Small intestine (tissue), 7 donors: Measurements from ENCODE around the gene RGP1. TPM values are rescaled to one million over a fixed set of nuclear protein-coding genes. Genes with fewer than 3 reads are reported as not detected.
A peak's percentile ranks its signal among the peaks of the same experiment; 100 is the strongest.

Source experiments
- DNase-seq, 2 donors: peaks; one replicate each; pipeline versions ENCODE4 v3.0.0 to v3.0.0-alpha.2; 2013
- FAIRE-seq: peaks from 2 replicates; lab custom pipeline; 2012; peaks lifted over from hg19 to GRCh38; lab: Jason Lieb, UNC
- H3K27ac ChIP-seq, 3 donors: one replicate each; pipeline ENCODE4 v1.5.1; 2013; ENCODE audit warnings: low read length in 2 of 3, mild to moderate bottlenecking in 2 of 3, control low read depth in 1 of 3, inconsistent platforms in 1 of 3, low read depth in 1 of 3, moderate library complexity in 1 of 3
- H3K27me3 ChIP-seq, 3 donors: one replicate each; pipeline ENCODE4 v1.6.1; 2013; ENCODE audit warnings: low read length in 3 of 3, inconsistent platforms in 1 of 3; ENCODE audit not compliant: control insufficient read depth in 3 of 3, insufficient read depth in 3 of 3
- H3K36me3 ChIP-seq, 3 donors: one replicate each; pipeline ENCODE4 v1.6.1; 2013; ENCODE audit warnings: low read length in 3 of 3, inconsistent platforms in 1 of 3, low read depth in 1 of 3, mild to moderate bottlenecking in 1 of 3, moderate library complexity in 1 of 3; ENCODE audit not compliant: control insufficient read depth in 3 of 3, insufficient read depth in 2 of 3
- H3K4me1 ChIP-seq, 3 donors: one replicate each; pipeline ENCODE4 v1.6.1; 2013; ENCODE audit warnings: low read length in 2 of 3, inconsistent platforms in 1 of 3, low read depth in 1 of 3, mild to moderate bottlenecking in 1 of 3, moderate library complexity in 1 of 3; ENCODE audit not compliant: control insufficient read depth in 3 of 3, insufficient read depth in 2 of 3
- H3K4me3 ChIP-seq, 3 donors: one replicate each; pipeline ENCODE4 v1.5.1; 2013; ENCODE audit warnings: low read length in 3 of 3, control low read depth in 1 of 3, inconsistent platforms in 1 of 3, low read depth in 1 of 3, mild to moderate bottlenecking in 1 of 3, moderate library complexity in 1 of 3
- H3K9me3 ChIP-seq, 2 donors: one replicate each; pipeline ENCODE4 v1.6.1; 2013; ENCODE audit warnings: low read depth in 1 of 2, low read length in 1 of 2; ENCODE audit not compliant: control insufficient read depth in 2 of 2, insufficient read depth in 1 of 2
- WGBS, 3 donors: extraction: QIAGEN DNeasy Blood & Tissue Kit; methylation state at CpG; one replicate each; pipeline ENCODE4 v1.1.7; 2013; 5-methylcytosine and 5-hydroxymethylcytosine counted together
- polyA plus RNA-seq, 4 donors: library from polyadenylated mRNA; stranded (reverse) in 3 of 4; unstranded in 1 of 4; fragments of 200-250 nt in 3 of 4; fragments of 120-200 nt in 1 of 4; gene quantifications; one replicate each; pipeline versions ENCODE4 v1.2.1 to v1.2.3, GENCODE V29; 2013
- donor health status: healthy with polysubstance abuse.
- donor health status: control.
- donor health status: control.
- donor health status: Bipolar disorder and iron deficiency.
- donor health status: healthy.

RGP1 gene
- polyA plus RNA-seq, 4 donors, result 8.1 to 20.9 (median 15.4) TPM

- Histone ChIP-seq H3K27ac (no peak within 1 kb of the TSS), H3K27me3 (no peaks in the 10 kb centered on the region), H3K36me3 (peaks cover 4 to 43% (median 13%) of the 10 kb centered on the region in 3 donors), H3K4me3 (no peak within 1 kb of the TSS), H3K4me1 (peaks cover 0 to 23% (median 3%) of the 10 kb centered on the region in 3 donors), H3K9me3 (no peaks in the 10 kb centered on the region)
- no peak for DNase-seq
- no peak for FAIRE-seq
- WGBS, 3 donors, result 53 to 61% (median 56%) methylated on average over 3 of the region's 3 CpGs
These were observed 5.2 kb downstream of the RGP1 start, which contains the start of gene MSMP for GRCh38 chr9:35754264-35754663. Gene MSMP, minus strand, starts transcription at chr9:35754276. Its CDS starts 147 bp downstream, at chr9:35754129.

GRCh38 chr9:35755071-35755470 is 6.0 kb downstream of the RGP1 start:
- FAIRE-seq, result no peak
- H3K27ac ChIP-seq, result no peak overlapping the region

GRCh38 chr9:35756275-35757225 is 7.5 kb downstream of the RGP1 start:
- Histone ChIP-seq H3K27me3 (no peaks in the 10 kb centered on the region), H3K36me3 (peaks cover 4 to 35% (median 13%) of the 10 kb centered on the region in 3 donors), H3K4me1 (peaks cover 0 to 24% (median 3%) of the 10 kb centered on the region in 3 donors), H3K27ac (peak overlapping the region; percentile 86 to 99 (median 95)), H3K9me3 (no peaks in the 10 kb centered on the region), H3K4me3 (peak overlapping the region; percentile 71 to 89 (median 74))
- DNase-seq, result peak; percentile 82 to 91
- no peak for FAIRE-seq
- WGBS, 3 donors, result 8 to 14% (median 8%) methylated on average over 25 to 48 of the region's 48 CpGs

More at GRCh38 chr9:35755071-35755470, 6.0 kb downstream of the RGP1 start:
- Histone ChIP-seq H3K27me3 (no peaks in the 10 kb centered on the region), H3K9me3 (no peaks in the 10 kb centered on the region), H3K4me3 (no peak overlapping the region), H3K4me1 (peaks cover 0 to 21% (median 3%) of the 10 kb centered on the region in 3 donors), H3K36me3 (peaks cover 4 to 43% (median 13%) of the 10 kb centered on the region in 3 donors)
- DNase-seq, result no peak
- WGBS, 3 donors, result 71 to 91% (median 77%) methylated on average over 4 of the region's 4 CpGs

- WGBS, 3 donors, result 0 to 2% (median 2%) methylated on average over 20 of the region's 20 CpGs
- peak overlapping the region; percentile 86 to 99 (median 95) for H3K27ac ChIP-seq
- peak; percentile 67 to 90 for DNase-seq
- H3K9me3 ChIP-seq, result no peaks in the 10 kb centered on the region
- no peaks in the 10 kb centered on the region for H3K27me3 ChIP-seq
- peak overlapping the region; percentile 71 to 89 (median 74) for H3K4me3 ChIP-seq
- H3K36me3 ChIP-seq, result peaks cover 4 to 30% (median 11%) of the 10 kb centered on the region in 3 donors
- H3K4me1 ChIP-seq, result peaks cover 0 to 24% (median 3%) of the 10 kb centered on the region in 3 donors
- no peak for FAIRE-seq
These were observed 8.3 kb downstream of the RGP1 start for GRCh38 chr9:35757226-35757891.

GRCh38 chr9:35757892-35758275 is 8.8 kb downstream of the RGP1 start:
- H3K27ac ChIP-seq, result peak overlapping the region in 1 of 3 donors; percentile 99
- peaks cover 0 to 24% (median 3%) of the 10 kb centered on the region in 3 donors for H3K4me1 ChIP-seq
- H3K36me3 ChIP-seq, result peaks cover 4 to 25% (median 7%) of the 10 kb centered on the region in 3 donors
- no peaks in the 10 kb centered on the region for H3K27me3 ChIP-seq
- H3K9me3 ChIP-seq, result no peaks in the 10 kb centered on the region
- DNase-seq (no peak), FAIRE-seq (no peak)
- peak overlapping the region in 2 of 3 donors; percentile 74 to 89 for H3K4me3 ChIP-seq

GRCh38 chr9:35758475-35759050 is 9.5 kb downstream of the RGP1 start:
- H3K27ac ChIP-seq, result peak overlapping the region in 1 of 3 donors; percentile 99
- peaks cover 0 to 19% (median 2%) of the 10 kb centered on the region in 3 donors for H3K36me3 ChIP-seq
- DNase-seq (no peak), FAIRE-seq (no peak)
- peaks cover 0 to 24% (median 3%) of the 10 kb centered on the region in 3 donors for H3K4me1 ChIP-seq
- H3K27me3 ChIP-seq, result no peaks in the 10 kb centered on the region
- no peak overlapping the region for H3K4me3 ChIP-seq
- 35 to 43% (median 35%) methylated on average over 3 of the region's 3 CpGs for WGBS, 3 donors
- no peaks in the 10 kb centered on the region for H3K9me3 ChIP-seq

- Histone ChIP-seq H3K27me3 (no peaks in the 10 kb centered on the region), H3K4me1 (peaks cover 0 to 24% (median 3%) of the 10 kb centered on the region in 3 donors), H3K27ac (no peak overlapping the region), H3K9me3 (no peaks in the 10 kb centered on the region), H3K36me3 (peaks cover 0 to 8% (median 0%) of the 10 kb centered on the region in 3 donors), H3K4me3 (no peak overlapping the region)
- WGBS, 3 donors, result 94 to 98% (median 94%) methylated on average over 4 of the region's 4 CpGs
- DNase-seq, result no peak
- no peak for FAIRE-seq
These were observed 10.7 kb downstream of the RGP1 start for GRCh38 chr9:35759795-35760194.

- DNase-seq (peak in 1 of 2 donors; percentile 78), FAIRE-seq (no peak)
- H3K27me3 ChIP-seq, result no peaks in the 10 kb centered on the region
- H3K27ac ChIP-seq, result peak overlapping the region in 1 of 3 donors; percentile 7
- H3K4me1 ChIP-seq, result peaks cover 0 to 24% (median 3%) of the 10 kb centered on the region in 3 donors
- H3K36me3 ChIP-seq, result peaks cover 0 to 8% (median 0%) of the 10 kb centered on the region in 3 donors
- no peaks in the 10 kb centered on the region for H3K9me3 ChIP-seq
- no peak overlapping the region for H3K4me3 ChIP-seq
- 48 to 60% (median 58%) methylated on average over 2 of the region's 2 CpGs for WGBS, 3 donors
These were observed 11.6 kb downstream of the RGP1 start for GRCh38 chr9:35760651-35761050.
